OCI-M2 (cell line): ENCODE measurements around the gene WWTR1.

Experiments used
- DNase-seq: peaks from one replicate; lab custom pipeline; 2025; ENCODE audit not compliant: unreplicated experiment; lab: John Stamatoyannopoulos, UW

Gene WWTR1

GRCh38 chr3:149536429-149536828 lies 121.4 kb downstream of the WWTR1 start:
- no peak for DNase-seq

GRCh38 chr3:149535333-149535685 lies 122.5 kb downstream of the WWTR1 start:
- no peak for DNase-seq

GRCh38 chr3:149534671-149535332 lies 123.0 kb downstream of the WWTR1 start:
- DNase-seq = no peak

GRCh38 chr3:149534082-149534481 lies 123.7 kb downstream of the WWTR1 start:
- DNase-seq = no peak

- no peak for DNase-seq
These were observed 125.2 kb downstream of the WWTR1 start for GRCh38 chr3:149532489-149533180.

GRCh38 chr3:149529099-149529498 lies 128.7 kb downstream of the WWTR1 start:
- DNase-seq = no peak

GRCh38 chr3:149528340-149528650 lies 129.5 kb downstream of the WWTR1 start:
- no peak for DNase-seq

- no peak for DNase-seq
These were observed 130.1 kb downstream of the WWTR1 start for GRCh38 chr3:149527531-149528339.

GRCh38 chr3:149523512-149524299 lies 134.1 kb downstream of the WWTR1 start:
- no peak for DNase-seq

- no peak for DNase-seq
These were observed 137.9 kb downstream of the WWTR1 start for GRCh38 chr3:149519912-149520311.

GRCh38 chr3:149516920-149517319 lies 140.9 kb downstream of the WWTR1 start:
- no peak for DNase-seq

GRCh38 chr3:149515249-149515648 lies 142.6 kb downstream of the WWTR1 start:
- DNase-seq = no peak

- DNase-seq = no peak
These were observed 143.4 kb downstream of the WWTR1 start for GRCh38 chr3:149514471-149514870.

GRCh38 chr3:149512073-149512782 lies 145.6 kb downstream of the WWTR1 start:
- DNase-seq = no peak

- DNase-seq = no peak
These were observed 146.7 kb downstream of the WWTR1 start for GRCh38 chr3:149511040-149511626.

GRCh38 chr3:149510480-149510879 lies 147.3 kb downstream of the WWTR1 start:
- DNase-seq = no peak

- DNase-seq = no peak
These were observed 148.3 kb downstream of the WWTR1 start for GRCh38 chr3:149509526-149509925.

GRCh38 chr3:149507491-149508324 lies 150.1 kb downstream of the WWTR1 start:
- DNase-seq = no peak

GRCh38 chr3:149506965-149507364 lies 150.9 kb downstream of the WWTR1 start:
- DNase-seq = no peak

- DNase-seq = no peak
These were observed 151.3 kb downstream of the WWTR1 start for GRCh38 chr3:149506540-149506939.
